GM12878 (cell line): ENCODE measurements around the gene ZFP62. TPM values are rescaled to one million over a fixed set of nuclear protein-coding genes. Genes with fewer than 3 reads are reported as not detected.

Source experiments
- ATF7 ChIP-seq: fragments of 450-650 bp; IDR thresholded peaks from 2 replicates; pipeline ENCODE4 v1.6.1; 2016; ENCODE audit warnings: low read depth, mild to moderate bottlenecking
- BHLHE40 ChIP-seq, 2 experiments: fragments of 450-650 bp in 1 of 2; IDR thresholded peaks; 2 replicates each; pipeline ENCODE4 v1.6.1; 2011 to 2017; ENCODE audit warnings: low read depth in 2 of 2, borderline replicate concordance in 1 of 2, improper control_type of control experiment in 1 of 2, low read length in 1 of 2, mild to moderate bottlenecking in 1 of 2
- DPF2 ChIP-seq: fragments of 450-650 bp; IDR thresholded peaks from 2 replicates; pipeline ENCODE4 v1.6.1; 2017; ENCODE audit warnings: mild to moderate bottlenecking
- EED ChIP-seq: sonication (generic); IDR thresholded peaks from 2 replicates; pipeline ENCODE4 v1.6.1; 2016; ENCODE audit warnings: antibody characterized with exemption, low read depth
- ESRRA ChIP-seq: IDR thresholded peaks from 2 replicates; pipeline ENCODE4 v1.6.1; 2012; ENCODE audit warnings: mild to moderate bottlenecking, low read length, improper control_type of control experiment
- FOXK2 ChIP-seq: fragments of 450-650 bp; IDR thresholded peaks from 2 replicates; pipeline ENCODE4 v1.6.1; 2017; ENCODE audit warnings: mild to moderate bottlenecking, moderate library complexity
- IKZF1 ChIP-seq: fragments of 450-650 bp; conservative IDR thresholded peaks from 2 replicates; pipeline ENCODE4 v1.6.1; 2017; ENCODE audit warnings: antibody characterized with exemption, mild to moderate bottlenecking
- IKZF2 ChIP-seq, 2 experiments: fragments of 450-650 bp; IDR thresholded peaks; 2 replicates each; pipeline ENCODE4 v1.6.1; 2017; ENCODE audit warnings: mild to moderate bottlenecking in 2 of 2, moderate library complexity in 2 of 2
- KAT2A ChIP-seq: conservative IDR thresholded peaks from 2 replicates; pipeline ENCODE4 v1.6.1; 2011; ENCODE audit warnings: low read depth, low read length; ENCODE audit not compliant: control insufficient read depth
- LARP7 ChIP-seq: fragments of 450-650 bp; IDR thresholded peaks from 2 replicates; pipeline ENCODE4 v1.6.1; 2017; ENCODE audit warnings: mild to moderate bottlenecking
- MTA3 ChIP-seq: IDR thresholded peaks from 2 replicates; pipeline ENCODE4 v1.6.1; 2012; ENCODE audit warnings: low read length, inconsistent platforms, borderline replicate concordance
- NFIC ChIP-seq: IDR thresholded peaks from 2 replicates; pipeline ENCODE4 v1.6.1; 2012; ENCODE audit warnings: low read depth, mild to moderate bottlenecking, inconsistent platforms, low read length, moderate library complexity
- PAX5 ChIP-seq: IDR thresholded peaks from 2 replicates; pipeline ENCODE4 v1.6.1; 2011; ENCODE audit warnings: low read depth, low read length, borderline replicate concordance
- RAD21 ChIP-seq: IDR thresholded peaks from 2 replicates; pipeline ENCODE4 v1.6.1; 2011; ENCODE audit warnings: mild to moderate bottlenecking, low read depth, low read length, moderate library complexity; ENCODE audit not compliant: insufficient read depth
- RBBP5 ChIP-seq: fragments of 200-600 bp; sonication (generic); conservative IDR thresholded peaks from 2 replicates; pipeline ENCODE4 v1.6.1; 2016
- RUNX3 ChIP-seq: IDR thresholded peaks from 2 replicates; pipeline ENCODE4 v1.6.1; 2012; ENCODE audit warnings: low read length, inconsistent platforms
- SMARCA5 ChIP-seq: fragments of 450-650 bp; IDR thresholded peaks from 2 replicates; pipeline ENCODE4 v1.6.1; 2017; ENCODE audit warnings: mild to moderate bottlenecking
- SRF ChIP-seq, 2 experiments: IDR thresholded peaks; 2 replicates each; pipeline ENCODE4 v1.6.1; 2011; ENCODE audit warnings: low read depth in 2 of 2, low read length in 2 of 2, mild to moderate bottlenecking in 1 of 2, moderate library complexity in 1 of 2
- STAT3 ChIP-seq: IDR thresholded peaks from 2 replicates; pipeline ENCODE4 v1.6.1; 2011; ENCODE audit warnings: low read depth, low read length, improper control_type of control experiment
- TARDBP ChIP-seq: IDR thresholded peaks from 2 replicates; pipeline ENCODE4 v1.6.1; 2016; ENCODE audit warnings: borderline replicate concordance
- TCF7 ChIP-seq: IDR thresholded peaks from 2 replicates; pipeline ENCODE4 v1.6.1; 2014; ENCODE audit warnings: antibody characterized with exemption, borderline replicate concordance
- ZNF622 ChIP-seq: fragments of 450-650 bp; IDR thresholded peaks from 2 replicates; pipeline ENCODE4 v1.6.1; 2017; ENCODE audit warnings: mild to moderate bottlenecking, inconsistent platforms
- polyA plus RNA-seq, 11 experiments: library from polyadenylated mRNA; depleted of rRNA in 4 of 11; unstranded in 6 of 11; stranded (reverse) in 5 of 11; fragments of >200 nt; fragmentation: Nextera tagmentation in 4 of 11; fragmentation: Illumina TruSeq in 1 of 11; extraction: Ambion mirVana in 4 of 11; extraction: Trizol in 1 of 11; gene quantifications; 1 replicate in 1 of 11; 2 replicates in 10 of 11; pipeline versions ENCODE4 v1.2.1 to v1.2.3, GENCODE V29; 2011 to 2016; ENCODE audit warnings: inconsistent platforms in 2 of 11, missing spikeins in 2 of 11, low read depth in 1 of 11
- total RNA-seq, 4 experiments: library from RNA; depleted of rRNA in 3 of 4; stranded (reverse); fragments of >200 nt in 3 of 4; fragmentation: Illumina TruSeq in 1 of 4; extraction: Trizol in 1 of 4; gene quantifications; 2 replicates each; pipeline versions ENCODE4 v1.2.1 to v1.2.3, GENCODE V29; 2013 to 2021
- TF ChIP-seq, protein P1 (sequence below), 3 experiments: IDR thresholded peaks in 2 of 3; conservative IDR thresholded peaks in 1 of 3; 2 replicates each; pipeline ENCODE4 v1.5.1; 2011; ENCODE audit warnings: low read depth in 3 of 3, low read length in 3 of 3, mild to moderate bottlenecking in 3 of 3, control low read depth in 2 of 3, moderate library complexity in 2 of 3, inconsistent platforms in 1 of 3, mixed read lengths in 1 of 3; ENCODE audit not compliant: control insufficient read depth in 2 of 3, insufficient read depth in 1 of 3; ENCODE audit errors: extremely low read depth in 1 of 3
- TF ChIP-seq, protein P2 (sequence below): IDR thresholded peaks from 2 replicates; pipeline ENCODE4 v1.6.1; 2011; ENCODE audit warnings: borderline replicate concordance, low read depth, mild to moderate bottlenecking, moderate library complexity, mixed read lengths, low read length; ENCODE audit not compliant: insufficient read depth; ENCODE audit errors: extremely low read length
- TF ChIP-seq, protein P3 (sequence below): fragments of 450-650 bp; IDR thresholded peaks from 2 replicates; pipeline ENCODE4 v1.6.1; 2017; ENCODE audit warnings: low read depth, mild to moderate bottlenecking, moderate library complexity
- TF ChIP-seq, protein P4 (sequence below): fragments of 450-650 bp; IDR thresholded peaks from 2 replicates; pipeline ENCODE4 v1.6.1; 2017; ENCODE audit warnings: mild to moderate bottlenecking, low read depth, inconsistent platforms; ENCODE audit not compliant: poor library complexity, severe bottlenecking

The ZFP62 gene
- total and polyA plus RNA-seq, 10 of the 15 experiments (the other 5 are each of a cell fraction or from before 2014, with no cell fraction given): 9.2 to 39.7 (median 21.1) TPM

DNA sequence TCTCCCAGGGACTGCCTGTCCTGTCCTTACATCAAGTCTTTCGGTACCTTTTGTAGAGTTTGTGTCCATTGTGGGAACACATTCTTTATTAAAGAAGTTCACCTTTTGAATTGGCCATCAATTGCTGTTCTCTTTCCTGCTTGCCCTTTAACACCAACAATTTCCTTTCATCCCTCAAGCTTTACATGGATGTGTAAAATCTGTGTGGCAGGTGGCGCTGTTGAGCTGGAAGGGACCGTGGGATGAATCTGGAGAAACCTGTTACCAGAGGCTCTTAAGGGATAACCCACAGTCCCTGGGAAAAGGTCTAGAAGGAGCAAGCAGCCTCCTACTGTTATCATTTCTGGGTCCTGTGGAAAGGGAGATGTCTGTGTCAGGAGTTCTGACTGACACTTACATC is 7.9 kb upstream of the ZFP62 start (continued):
- TF ChIP-seq ATF7 (no peak), ZNF622 (no peak), DPF2 (no peak), MTA3 (no peak), SMARCA5 (0 out of 2 replicates have a peak, but pooled peaks have one; percentile 44), RBBP5 (no peak), RAD21 (peak; percentile 83), LARP7 (no peak), BHLHE40 (IDR thresholded peaks at IDR 0.05; ENCODE audit: borderline replicate concordance in 1 of 2, low read depth in 2 of 2, low read length in 1 of 2) (no peak), RUNX3 (peak; percentile 30; the same call in 1 of the 2 replicates), PAX5 (no peak), IKZF2 (IDR thresholded peaks at IDR 0.05) (peak; percentile 64 to 75), KAT2A (no peak), ESRRA (no peak), TARDBP (no peak), IKZF1 (peak; percentile 29; the same call in 1 of the 2 replicates), EED (peak; percentile 53), TCF7 (no peak), NFIC (no peak), FOXK2 (no peak), STAT3 (no peak), SRF (IDR thresholded peaks at IDR 0.05; ENCODE audit: low read depth in 2 of 2, low read length in 2 of 2) (no peak)
- TF ChIP-seq, protein P1, sequence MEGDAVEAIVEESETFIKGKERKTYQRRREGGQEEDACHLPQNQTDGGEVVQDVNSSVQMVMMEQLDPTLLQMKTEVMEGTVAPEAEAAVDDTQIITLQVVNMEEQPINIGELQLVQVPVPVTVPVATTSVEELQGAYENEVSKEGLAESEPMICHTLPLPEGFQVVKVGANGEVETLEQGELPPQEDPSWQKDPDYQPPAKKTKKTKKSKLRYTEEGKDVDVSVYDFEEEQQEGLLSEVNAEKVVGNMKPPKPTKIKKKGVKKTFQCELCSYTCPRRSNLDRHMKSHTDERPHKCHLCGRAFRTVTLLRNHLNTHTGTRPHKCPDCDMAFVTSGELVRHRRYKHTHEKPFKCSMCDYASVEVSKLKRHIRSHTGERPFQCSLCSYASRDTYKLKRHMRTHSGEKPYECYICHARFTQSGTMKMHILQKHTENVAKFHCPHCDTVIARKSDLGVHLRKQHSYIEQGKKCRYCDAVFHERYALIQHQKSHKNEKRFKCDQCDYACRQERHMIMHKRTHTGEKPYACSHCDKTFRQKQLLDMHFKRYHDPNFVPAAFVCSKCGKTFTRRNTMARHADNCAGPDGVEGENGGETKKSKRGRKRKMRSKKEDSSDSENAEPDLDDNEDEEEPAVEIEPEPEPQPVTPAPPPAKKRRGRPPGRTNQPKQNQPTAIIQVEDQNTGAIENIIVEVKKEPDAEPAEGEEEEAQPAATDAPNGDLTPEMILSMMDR (IDR thresholded peaks at IDR 0.05 in 2 of 3, conservative IDR thresholded peaks at IDR 0.05 in 1 of 3; ENCODE audit: control insufficient read depth in 2 of 3, extremely low read depth in 1 of 3, insufficient read depth in 1 of 3, low read depth in 3 of 3, low read length in 3 of 3): peak; percentile 73 to 86 (median 81)
- TF ChIP-seq, protein P2, sequence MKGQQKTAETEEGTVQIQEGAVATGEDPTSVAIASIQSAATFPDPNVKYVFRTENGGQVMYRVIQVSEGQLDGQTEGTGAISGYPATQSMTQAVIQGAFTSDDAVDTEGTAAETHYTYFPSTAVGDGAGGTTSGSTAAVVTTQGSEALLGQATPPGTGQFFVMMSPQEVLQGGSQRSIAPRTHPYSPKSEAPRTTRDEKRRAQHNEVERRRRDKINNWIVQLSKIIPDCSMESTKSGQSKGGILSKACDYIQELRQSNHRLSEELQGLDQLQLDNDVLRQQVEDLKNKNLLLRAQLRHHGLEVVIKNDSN: no peak
- TF ChIP-seq, protein P3, sequence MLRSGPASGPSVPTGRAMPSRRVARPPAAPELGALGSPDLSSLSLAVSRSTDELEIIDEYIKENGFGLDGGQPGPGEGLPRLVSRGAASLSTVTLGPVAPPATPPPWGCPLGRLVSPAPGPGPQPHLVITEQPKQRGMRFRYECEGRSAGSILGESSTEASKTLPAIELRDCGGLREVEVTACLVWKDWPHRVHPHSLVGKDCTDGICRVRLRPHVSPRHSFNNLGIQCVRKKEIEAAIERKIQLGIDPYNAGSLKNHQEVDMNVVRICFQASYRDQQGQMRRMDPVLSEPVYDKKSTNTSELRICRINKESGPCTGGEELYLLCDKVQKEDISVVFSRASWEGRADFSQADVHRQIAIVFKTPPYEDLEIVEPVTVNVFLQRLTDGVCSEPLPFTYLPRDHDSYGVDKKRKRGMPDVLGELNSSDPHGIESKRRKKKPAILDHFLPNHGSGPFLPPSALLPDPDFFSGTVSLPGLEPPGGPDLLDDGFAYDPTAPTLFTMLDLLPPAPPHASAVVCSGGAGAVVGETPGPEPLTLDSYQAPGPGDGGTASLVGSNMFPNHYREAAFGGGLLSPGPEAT: 0 out of 2 replicates have a peak, but pooled peaks have one; percentile 36
- TF ChIP-seq, protein P4, sequence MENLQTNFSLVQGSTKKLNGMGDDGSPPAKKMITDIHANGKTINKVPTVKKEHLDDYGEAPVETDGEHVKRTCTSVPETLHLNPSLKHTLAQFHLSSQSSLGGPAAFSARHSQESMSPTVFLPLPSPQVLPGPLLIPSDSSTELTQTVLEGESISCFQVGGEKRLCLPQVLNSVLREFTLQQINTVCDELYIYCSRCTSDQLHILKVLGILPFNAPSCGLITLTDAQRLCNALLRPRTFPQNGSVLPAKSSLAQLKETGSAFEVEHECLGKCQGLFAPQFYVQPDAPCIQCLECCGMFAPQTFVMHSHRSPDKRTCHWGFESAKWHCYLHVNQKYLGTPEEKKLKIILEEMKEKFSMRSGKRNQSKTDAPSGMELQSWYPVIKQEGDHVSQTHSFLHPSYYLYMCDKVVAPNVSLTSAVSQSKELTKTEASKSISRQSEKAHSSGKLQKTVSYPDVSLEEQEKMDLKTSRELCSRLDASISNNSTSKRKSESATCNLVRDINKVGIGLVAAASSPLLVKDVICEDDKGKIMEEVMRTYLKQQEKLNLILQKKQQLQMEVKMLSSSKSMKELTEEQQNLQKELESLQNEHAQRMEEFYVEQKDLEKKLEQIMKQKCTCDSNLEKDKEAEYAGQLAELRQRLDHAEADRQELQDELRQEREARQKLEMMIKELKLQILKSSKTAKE: no peak
